H1 (cell line): ENCODE measurements around the gene FMR1. TPM values are rescaled to one million over a fixed set of nuclear protein-coding genes. Genes with fewer than 3 reads are reported as not detected.

Source experiments
- ASH2L ChIP-seq: fragments of 200-600, 300-600 bp; sonication (generic); IDR thresholded peaks from one replicate; pipeline ENCODE4 v1.7.1; 2017; ENCODE audit warnings: low read length
- ATF2 ChIP-seq: IDR thresholded peaks from 2 replicates; pipeline ENCODE4 v1.6.1; 2012; ENCODE audit warnings: low read length, inconsistent platforms
- CHD7 ChIP-seq: fragments of 300-600 bp; sonication (generic); IDR thresholded peaks from 2 replicates; pipeline ENCODE4 v1.7.1; 2012; ENCODE audit warnings: low read length, moderate library complexity, mild to moderate bottlenecking, inconsistent platforms; ENCODE audit not compliant: insufficient replicate concordance
- FOSL1 ChIP-seq: IDR thresholded peaks from 2 replicates; pipeline ENCODE4 v1.6.1; 2011; ENCODE audit warnings: mild to moderate bottlenecking, low read depth, low read length, moderate library complexity; ENCODE audit not compliant: insufficient read depth
- KDM4A ChIP-seq: IDR thresholded peaks from one replicate; pipeline ENCODE4 v1.7.1; 2012; ENCODE audit warnings: low read depth, mild to moderate bottlenecking, moderate library complexity, low read length, inconsistent platforms; ENCODE audit not compliant: severe bottlenecking
- MAX ChIP-seq: IDR thresholded peaks from 2 replicates; pipeline ENCODE4 v1.6.1; 2012; ENCODE audit warnings: inconsistent platforms
- POLR2AphosphoS5 ChIP-seq: IDR thresholded peaks from 2 replicates; pipeline ENCODE4 v1.6.1; 2011; ENCODE audit warnings: low read depth, low read length
- RFX5 ChIP-seq: IDR thresholded peaks from 2 replicates; pipeline ENCODE4 v1.6.1; 2011; ENCODE audit warnings: low read depth, low read length, improper control_type of control experiment, borderline replicate concordance
- YY1 ChIP-seq: IDR thresholded peaks from 2 replicates; pipeline ENCODE4 v1.6.1; 2011; ENCODE audit warnings: low read depth, mild to moderate bottlenecking, low read length
- polyA plus RNA-seq, 7 experiments: library from polyadenylated mRNA; depleted of rRNA in 3 of 7; stranded (reverse) in 5 of 7; unstranded in 2 of 7; fragments of >200 nt in 5 of 7; fragments of 200-250 nt in 2 of 7; gene quantifications; 1 replicate in 5 of 7; 2 replicates in 1 of 7; 4 replicates in 1 of 7; pipeline versions ENCODE4 v1.2.1 to v1.2.3, GENCODE V29; 2011 to 2013; ENCODE audit warnings: missing spikeins in 2 of 7, mixed read lengths in 2 of 7
- total RNA-seq: library from RNA; stranded (reverse); fragmentation: NEBNext Ultra II Directional; extraction: Animal tissue kit (Norgen Biotek cat#: 25700); gene quantifications from 2 replicates; pipeline ENCODE4 v1.2.1, GENCODE V29; 2021

Gene FMR1
- total and polyA plus RNA-seq, 2 of the 8 experiments (the other 6 are each of a cell fraction or from before 2014, with no cell fraction given), result 15.2 to 49.4 TPM

- TF ChIP-seq CHD7, result no peak
- TF ChIP-seq YY1, result no peak
- no peak for TF ChIP-seq FOSL1
- no peak for TF ChIP-seq KDM4A
- no peak for TF ChIP-seq ATF2
- TF ChIP-seq POLR2AphosphoS5, result no peak
- no peak for TF ChIP-seq RFX5
- no peak for TF ChIP-seq MAX
- TF ChIP-seq ASH2L, result no peak
Observed at GRCh38 chrX:147935156-147935758, 23.5 kb downstream of the FMR1 start (continued).
